NOMO-1 (cell line): Measurements from ENCODE around the gene MYCBPAP.

ENCODE experiments used
- DNase-seq, 2 experiments: peaks; one replicate each; lab custom pipeline; 2025; ENCODE audit not compliant: unreplicated experiment in 2 of 2; lab: John Stamatoyannopoulos, UW

Gene MYCBPAP

DNA sequence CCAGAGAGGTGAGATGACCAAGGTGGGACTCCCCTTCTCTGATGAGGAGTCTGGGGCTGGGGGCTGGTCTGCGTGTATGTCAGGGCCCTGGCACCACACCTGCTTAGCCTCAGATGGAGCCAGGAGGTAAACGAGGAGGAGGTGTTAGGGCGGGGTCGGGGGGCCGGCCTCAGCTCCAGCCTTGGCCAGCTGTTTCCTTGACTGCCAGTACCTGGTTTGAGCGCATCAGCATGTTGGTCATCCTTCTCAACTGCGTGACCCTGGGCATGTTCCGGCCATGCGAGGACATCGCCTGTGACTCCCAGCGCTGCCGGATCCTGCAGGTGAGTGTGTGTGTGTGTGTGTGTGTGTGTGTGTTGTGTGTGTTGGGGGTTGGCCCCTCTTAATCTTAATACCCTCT lies 60.4 kb downstream of the MYCBPAP start:
- DNase-seq: no peak

DNA sequence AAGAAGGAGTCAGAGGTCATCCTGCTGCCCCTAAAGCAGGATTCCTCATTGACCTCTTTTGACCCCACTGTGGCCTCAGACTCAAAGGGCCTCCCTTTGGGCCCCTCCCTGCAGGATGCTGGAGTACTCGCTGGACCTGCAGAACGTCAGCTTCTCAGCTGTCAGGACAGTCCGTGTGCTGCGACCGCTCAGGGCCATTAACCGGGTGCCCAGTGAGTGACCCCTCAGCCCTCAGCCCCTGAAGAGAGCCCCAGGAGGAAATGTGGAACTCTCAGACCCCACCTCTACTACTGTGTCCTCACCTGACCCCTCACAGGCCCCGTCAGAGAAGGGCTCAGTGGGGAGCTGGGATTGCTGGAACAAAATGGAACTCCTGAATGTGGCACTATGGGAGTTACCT lies 61.4 kb downstream of the MYCBPAP start:
- DNase-seq: no peak

DNA sequence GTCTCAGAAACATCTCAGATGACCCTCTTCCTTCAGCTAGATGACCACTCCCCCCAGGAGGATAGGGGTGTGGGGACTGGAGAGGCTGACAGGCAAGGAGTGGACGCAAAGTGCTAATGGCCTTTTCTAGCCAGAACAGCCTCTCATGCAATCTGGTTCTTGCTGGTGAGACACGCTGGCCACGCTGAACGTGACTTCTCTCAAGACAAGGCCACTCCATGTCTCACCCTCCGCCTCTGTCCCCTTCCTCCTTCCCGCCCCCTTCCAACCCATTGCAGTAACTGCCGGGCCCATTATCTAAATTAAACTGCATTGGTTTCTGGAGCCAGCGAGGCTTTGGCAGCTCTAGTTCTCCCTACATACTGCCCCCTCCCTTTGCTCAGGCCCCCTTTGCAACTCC lies 61.8 kb downstream of the MYCBPAP start:
- DNase-seq: no peak

DNA sequence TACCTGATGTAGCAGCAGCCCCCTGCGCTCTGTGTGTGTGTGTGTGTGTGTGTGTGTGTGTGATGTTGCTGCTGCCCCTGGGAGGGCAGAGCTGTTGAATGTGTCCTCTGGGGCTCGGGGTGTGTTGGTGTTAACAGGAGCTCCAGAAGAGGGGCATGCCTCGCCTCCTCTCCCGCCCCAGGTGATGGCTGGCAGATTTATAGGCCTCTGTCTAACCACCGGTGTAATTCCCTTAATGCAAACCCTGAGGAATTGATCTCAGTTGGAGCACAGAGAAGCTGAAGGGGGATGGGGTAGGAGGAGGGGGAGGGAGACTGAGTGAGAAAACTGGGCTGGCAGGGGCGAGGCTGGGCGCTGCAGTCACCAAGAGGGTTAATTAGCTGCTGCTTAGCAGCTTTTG lies 62.3 kb downstream of the MYCBPAP start:
- DNase-seq: no peak

DNA sequence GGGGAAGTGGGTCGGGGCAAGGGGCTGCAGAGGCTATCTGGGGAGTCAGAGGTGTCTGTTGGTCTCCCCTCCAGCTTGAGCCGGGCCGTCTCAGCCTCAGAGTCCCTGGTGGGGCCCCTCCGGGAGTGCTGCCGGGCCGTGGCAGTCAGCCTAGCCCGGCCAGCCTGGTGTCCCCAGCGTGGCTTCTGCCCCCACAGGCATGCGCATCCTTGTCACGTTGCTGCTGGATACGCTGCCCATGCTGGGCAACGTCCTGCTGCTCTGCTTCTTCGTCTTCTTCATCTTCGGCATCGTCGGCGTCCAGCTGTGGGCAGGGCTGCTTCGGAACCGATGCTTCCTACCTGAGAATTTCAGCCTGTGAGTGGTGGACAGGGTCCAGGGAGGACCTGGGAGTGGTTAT lies 63.4 kb downstream of the MYCBPAP start:
- no peak for DNase-seq

DNA sequence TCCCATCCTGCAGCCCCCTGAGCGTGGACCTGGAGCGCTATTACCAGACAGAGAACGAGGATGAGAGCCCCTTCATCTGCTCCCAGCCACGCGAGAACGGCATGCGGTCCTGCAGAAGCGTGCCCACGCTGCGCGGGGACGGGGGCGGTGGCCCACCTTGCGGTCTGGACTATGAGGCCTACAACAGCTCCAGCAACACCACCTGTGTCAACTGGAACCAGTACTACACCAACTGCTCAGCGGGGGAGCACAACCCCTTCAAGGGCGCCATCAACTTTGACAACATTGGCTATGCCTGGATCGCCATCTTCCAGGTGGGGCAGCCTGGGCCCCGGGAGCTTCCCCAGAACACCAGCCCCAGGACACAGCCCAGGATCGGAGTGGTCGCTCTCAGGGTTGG lies 64.3 kb downstream of the MYCBPAP start:
- DNase-seq: no peak

DNA sequence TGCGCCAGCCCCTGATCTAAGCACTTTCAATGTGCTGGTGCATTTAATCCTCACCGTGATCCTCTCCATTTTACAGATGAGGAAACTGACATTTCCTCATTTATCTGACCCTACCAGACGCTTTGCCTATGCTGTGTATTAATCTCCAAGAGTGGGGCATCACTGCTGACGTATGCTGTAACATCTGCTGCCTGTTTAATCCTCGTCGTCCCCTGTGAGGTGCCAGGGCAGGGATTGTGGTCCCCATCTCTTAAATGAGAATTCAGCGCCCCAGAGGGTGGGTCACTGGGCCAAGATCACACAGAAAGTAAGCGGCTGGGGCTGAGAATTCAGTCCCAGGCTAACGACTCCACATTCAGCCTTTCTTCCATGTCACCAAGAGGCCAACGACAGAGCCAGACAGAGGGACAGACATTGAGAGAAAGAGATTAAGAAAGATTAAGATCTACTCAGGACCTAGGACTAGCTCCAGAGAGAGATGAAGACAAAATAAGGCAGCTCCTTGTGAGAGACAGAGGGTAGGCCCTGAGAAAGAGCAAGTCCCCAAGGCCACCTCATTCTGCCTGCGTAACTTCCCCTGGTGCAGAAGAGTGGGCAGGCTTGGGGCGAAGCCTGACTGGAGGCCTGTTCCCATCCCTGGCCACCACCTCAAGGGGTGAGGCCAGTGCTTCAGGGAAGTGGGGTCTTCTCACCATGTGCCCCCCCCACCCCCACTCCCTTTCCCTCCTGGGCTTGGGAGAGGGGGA lies 65.8 kb downstream of the MYCBPAP start:
- DNase-seq: no peak

DNA sequence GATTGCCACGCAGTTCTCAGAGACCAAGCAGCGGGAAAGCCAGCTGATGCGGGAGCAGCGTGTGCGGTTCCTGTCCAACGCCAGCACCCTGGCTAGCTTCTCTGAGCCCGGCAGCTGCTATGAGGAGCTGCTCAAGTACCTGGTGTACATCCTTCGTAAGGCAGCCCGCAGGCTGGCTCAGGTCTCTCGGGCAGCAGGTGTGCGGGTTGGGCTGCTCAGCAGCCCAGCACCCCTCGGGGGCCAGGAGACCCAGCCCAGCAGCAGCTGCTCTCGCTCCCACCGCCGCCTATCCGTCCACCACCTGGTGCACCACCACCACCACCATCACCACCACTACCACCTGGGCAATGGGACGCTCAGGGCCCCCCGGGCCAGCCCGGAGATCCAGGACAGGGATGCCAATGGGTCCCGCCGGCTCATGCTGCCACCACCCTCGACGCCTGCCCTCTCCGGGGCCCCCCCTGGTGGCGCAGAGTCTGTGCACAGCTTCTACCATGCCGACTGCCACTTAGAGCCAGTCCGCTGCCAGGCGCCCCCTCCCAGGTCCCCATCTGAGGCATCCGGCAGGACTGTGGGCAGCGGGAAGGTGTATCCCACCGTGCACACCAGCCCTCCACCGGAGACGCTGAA lies 67.5 kb downstream of the MYCBPAP start:
- no peak for DNase-seq

DNA sequence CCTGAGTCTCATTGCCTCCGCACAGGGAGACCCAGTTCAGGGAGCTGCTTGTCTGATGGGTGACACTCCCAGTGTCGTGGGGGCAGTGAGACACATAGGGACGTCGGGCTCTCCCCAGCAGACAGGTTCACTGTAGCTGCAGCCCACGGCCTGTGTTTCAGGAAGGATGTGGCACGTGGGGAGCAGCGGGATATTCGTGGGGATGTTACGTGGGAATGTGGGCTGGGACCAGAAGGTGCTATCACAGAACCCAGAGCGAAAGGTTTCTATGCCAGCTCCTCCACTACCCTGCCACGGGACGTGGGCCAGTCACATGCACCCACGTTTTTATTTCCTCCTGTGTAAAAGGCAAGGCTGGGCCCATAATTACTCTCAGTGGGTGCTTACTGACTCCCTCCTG lies 68.6 kb downstream of the MYCBPAP start:
- DNase-seq: no peak

DNA sequence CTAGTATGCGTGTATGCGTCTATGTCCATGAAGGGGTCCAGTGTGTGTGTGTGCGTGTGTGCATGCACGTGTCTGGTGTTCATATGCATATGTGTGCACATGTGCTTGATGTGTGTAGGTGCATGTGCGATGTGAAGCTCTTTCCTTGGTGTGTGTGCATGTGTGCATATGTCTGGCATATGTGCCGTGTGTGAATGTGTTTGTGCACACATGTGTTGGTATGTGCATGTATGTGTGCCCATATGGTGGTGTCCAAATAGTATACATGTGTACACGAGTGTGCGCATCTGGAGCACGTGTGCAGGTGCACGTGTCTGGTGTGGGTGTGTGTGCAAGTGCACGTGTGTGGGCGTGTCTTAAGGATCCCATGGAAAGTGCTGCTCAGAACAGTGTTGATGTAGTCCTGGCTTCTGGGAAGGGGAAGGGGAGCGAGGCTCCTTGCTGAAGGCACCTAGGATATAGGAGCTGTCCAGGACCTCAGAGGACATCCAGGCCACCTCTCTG lies 69.3 kb downstream of the MYCBPAP start:
- no peak for DNase-seq

DNA sequence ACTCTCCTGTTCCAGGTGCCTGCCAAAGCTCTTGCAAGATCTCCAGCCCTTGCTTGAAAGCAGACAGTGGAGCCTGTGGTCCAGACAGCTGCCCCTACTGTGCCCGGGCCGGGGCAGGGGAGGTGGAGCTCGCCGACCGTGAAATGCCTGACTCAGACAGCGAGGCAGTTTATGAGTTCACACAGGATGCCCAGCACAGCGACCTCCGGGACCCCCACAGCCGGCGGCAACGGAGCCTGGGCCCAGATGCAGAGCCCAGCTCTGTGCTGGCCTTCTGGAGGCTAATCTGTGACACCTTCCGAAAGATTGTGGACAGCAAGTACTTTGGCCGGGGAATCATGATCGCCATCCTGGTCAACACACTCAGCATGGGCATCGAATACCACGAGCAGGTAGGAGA lies 69.9 kb downstream of the MYCBPAP start:
- DNase-seq: no peak

DNA sequence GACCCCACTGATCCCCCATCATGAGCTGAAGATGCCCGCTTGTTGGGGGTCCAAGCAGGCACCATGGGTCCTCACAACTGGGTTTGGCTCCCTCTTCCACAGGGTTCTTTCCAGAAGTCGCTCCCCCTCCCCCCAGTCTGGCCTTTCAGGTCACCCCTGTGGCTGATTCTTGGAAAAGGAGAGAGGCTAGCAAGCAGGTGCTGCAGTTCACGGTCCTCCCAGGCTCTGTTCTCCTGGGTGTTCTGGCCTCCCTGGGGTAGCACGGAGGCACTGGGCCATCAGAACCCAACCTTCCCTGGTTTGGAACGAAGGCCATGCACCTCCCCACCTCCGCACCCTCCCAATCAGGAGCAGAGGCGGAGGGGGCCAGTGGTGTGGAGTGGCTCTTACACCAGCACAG lies 71.2 kb downstream of the MYCBPAP start:
- DNase-seq: no peak

DNA sequence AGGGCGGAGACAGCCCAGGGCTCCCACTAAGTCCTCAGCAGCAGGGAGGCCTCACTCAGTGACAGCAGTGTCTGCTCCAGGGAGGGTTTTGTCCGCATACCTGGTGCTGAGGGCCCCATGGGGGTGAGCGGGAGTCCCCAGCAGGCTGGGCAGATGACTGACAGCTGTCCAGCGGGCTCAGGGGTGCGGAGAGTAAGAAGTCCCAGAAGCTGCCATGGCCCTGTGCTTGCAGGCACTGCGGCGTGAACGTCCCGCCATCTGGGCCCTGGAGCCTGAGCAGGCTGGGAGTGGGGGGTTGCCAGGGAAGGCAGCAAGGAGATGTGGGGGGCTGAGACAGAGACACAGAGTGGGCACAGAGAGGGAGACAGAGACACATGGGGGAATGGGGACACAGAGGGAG lies 72.4 kb downstream of the MYCBPAP start:
- no peak for DNase-seq
